IgD-negative memory B cell (primary cell): ENCODE measurements around the gene GALNT5. TPM values are rescaled to one million over a fixed set of nuclear protein-coding genes. Genes with fewer than 3 reads are reported as not detected.

Source experiments
- H3K27ac Mint-ChIP-seq, 3 donors: one replicate each; pipeline ENCODE4 v1.8.0; 2020 to 2022; ENCODE audit warnings: mild to moderate bottlenecking in 3 of 3, mixed read lengths in 3 of 3, moderate library complexity in 1 of 3
- H3K27me3 Mint-ChIP-seq: one replicate; pipeline ENCODE4 v1.8.0; 2021; ENCODE audit warnings: mixed read lengths
- H3K36me3 Mint-ChIP-seq: one replicate; pipeline ENCODE4 v1.8.0; 2020; ENCODE audit warnings: mild to moderate bottlenecking, mixed read lengths
- H3K4me1 Mint-ChIP-seq, 3 donors: one replicate each; pipeline ENCODE4 v1.8.0; 2020 to 2022; ENCODE audit warnings: mixed read lengths in 3 of 3, mild to moderate bottlenecking in 1 of 3
- H3K4me3 Mint-ChIP-seq, 4 donors: one replicate each; pipeline ENCODE4 v1.8.0; 2020 to 2022; ENCODE audit warnings: mild to moderate bottlenecking in 4 of 4, mixed read lengths in 4 of 4, moderate library complexity in 3 of 4
- H3K9me3 Mint-ChIP-seq, 3 donors: one replicate each; pipeline ENCODE4 v1.8.0; 2020 to 2021; ENCODE audit warnings: mixed read lengths in 3 of 3, mild to moderate bottlenecking in 1 of 3
- polyA plus RNA-seq: library from polyadenylated mRNA; unstranded; fragments of 300-500 nt; fragmentation: Illumina TruSeq; gene quantifications from one replicate; pipeline ENCODE4 v1.2.3, GENCODE V29; 2021

Gene GALNT5
- polyA plus RNA-seq, 1 donor from 2014 or later, result not detected

GRCh38 chr2:157238296-157238695 lies 19.2 kb upstream of the GALNT5 start:
- H3K4me1 Mint-ChIP-seq, result no peaks in the 10 kb centered on the region
- H3K27ac Mint-ChIP-seq, result no peak overlapping the region
- no peaks in the 10 kb centered on the region for H3K9me3 Mint-ChIP-seq
- no peak overlapping the region for H3K4me3 Mint-ChIP-seq
- peaks cover 4% of the 10 kb centered on the region for H3K27me3 Mint-ChIP-seq
- no peaks in the 10 kb centered on the region for H3K36me3 Mint-ChIP-seq

- no peak overlapping the region for H3K4me3 Mint-ChIP-seq
Measured at GRCh38 chr2:157244691-157245090, 12.8 kb upstream of the GALNT5 start.

GRCh38 chr2:157245144-157245840 lies 12.2 kb upstream of the GALNT5 start:
- no peaks in the 10 kb centered on the region for H3K9me3 Mint-ChIP-seq
- H3K36me3 Mint-ChIP-seq, result no peaks in the 10 kb centered on the region
- H3K4me1 Mint-ChIP-seq, result no peaks in the 10 kb centered on the region
- no peak overlapping the region for H3K4me3 Mint-ChIP-seq
- H3K27me3 Mint-ChIP-seq, result no peaks in the 10 kb centered on the region
- no peak overlapping the region for H3K27ac Mint-ChIP-seq

More at GRCh38 chr2:157244691-157245090, 12.8 kb upstream of the GALNT5 start:
- Mint-ChIP-seq H3K27ac (no peak overlapping the region), H3K36me3 (no peaks in the 10 kb centered on the region), H3K9me3 (no peaks in the 10 kb centered on the region), H3K27me3 (no peaks in the 10 kb centered on the region), H3K4me1 (no peaks in the 10 kb centered on the region)

GRCh38 chr2:157245846-157246764 lies 11.4 kb upstream of the GALNT5 start:
- Mint-ChIP-seq H3K27ac (no peak overlapping the region), H3K27me3 (no peaks in the 10 kb centered on the region), H3K36me3 (no peaks in the 10 kb centered on the region), H3K4me3 (no peak overlapping the region), H3K4me1 (no peaks in the 10 kb centered on the region), H3K9me3 (no peaks in the 10 kb centered on the region)

GRCh38 chr2:157246765-157247407 lies 10.6 kb upstream of the GALNT5 start:
- Mint-ChIP-seq H3K27me3 (peaks cover 3% of the 10 kb centered on the region), H3K36me3 (no peaks in the 10 kb centered on the region), H3K27ac (no peak overlapping the region), H3K4me3 (no peak overlapping the region), H3K9me3 (no peaks in the 10 kb centered on the region), H3K4me1 (no peaks in the 10 kb centered on the region)

GRCh38 chr2:157250836-157251235 lies 6.7 kb upstream of the GALNT5 start:
- Mint-ChIP-seq H3K27me3 (peaks cover 12% of the 10 kb centered on the region), H3K27ac (no peak overlapping the region), H3K9me3 (no peaks in the 10 kb centered on the region), H3K4me3 (no peak overlapping the region), H3K36me3 (no peaks in the 10 kb centered on the region), H3K4me1 (no peaks in the 10 kb centered on the region)

- Mint-ChIP-seq H3K4me3 (no peak overlapping the region), H3K27me3 (peaks cover 12% of the 10 kb centered on the region), H3K9me3 (no peaks in the 10 kb centered on the region), H3K4me1 (no peaks in the 10 kb centered on the region), H3K27ac (no peak overlapping the region), H3K36me3 (no peaks in the 10 kb centered on the region)
Measured at GRCh38 chr2:157251932-157252331, 5.6 kb upstream of the GALNT5 start.

GRCh38 chr2:157252529-157252928 lies 5.0 kb upstream of the GALNT5 start:
- Mint-ChIP-seq H3K4me3 (no peak overlapping the region), H3K27me3 (peaks cover 15% of the 10 kb centered on the region), H3K4me1 (peaks cover 0 to 4% (median 0%) of the 10 kb centered on the region in 3 donors), H3K9me3 (no peaks in the 10 kb centered on the region), H3K36me3 (no peaks in the 10 kb centered on the region), H3K27ac (no peak overlapping the region)

GRCh38 chr2:157254041-157254440 lies 3.5 kb upstream of the GALNT5 start:
- Mint-ChIP-seq H3K27ac (no peak overlapping the region), H3K4me1 (peaks cover 0 to 4% (median 0%) of the 10 kb centered on the region in 3 donors), H3K9me3 (no peaks in the 10 kb centered on the region), H3K4me3 (no peak overlapping the region), H3K36me3 (no peaks in the 10 kb centered on the region), H3K27me3 (peaks cover 20% of the 10 kb centered on the region)

GRCh38 chr2:157255746-157256145 lies 1.8 kb upstream of the GALNT5 start:
- no peaks in the 10 kb centered on the region for H3K36me3 Mint-ChIP-seq
- no peak overlapping the region for H3K27ac Mint-ChIP-seq
- H3K27me3 Mint-ChIP-seq, result peaks cover 20% of the 10 kb centered on the region
- no peak overlapping the region for H3K4me3 Mint-ChIP-seq
- peaks cover 0 to 5% (median 0%) of the 10 kb centered on the region in 3 donors for H3K4me1 Mint-ChIP-seq
- H3K9me3 Mint-ChIP-seq, result no peaks in the 10 kb centered on the region

- peaks cover 0 to 8% (median 0%) of the 10 kb centered on the region in 3 donors for H3K4me1 Mint-ChIP-seq
- no peak overlapping the region for H3K27ac Mint-ChIP-seq
- H3K9me3 Mint-ChIP-seq, result no peaks in the 10 kb centered on the region
- no peaks in the 10 kb centered on the region for H3K36me3 Mint-ChIP-seq
- H3K27me3 Mint-ChIP-seq, result peaks cover 18% of the 10 kb centered on the region
- no peak overlapping the region for H3K4me3 Mint-ChIP-seq
Measured at GRCh38 chr2:157256626-157257025, 879 bp upstream of the GALNT5 start.

GRCh38 chr2:157258520-157259326 lies 1.2 kb downstream of the GALNT5 start:
- H3K9me3 Mint-ChIP-seq, result no peaks in the 10 kb centered on the region
- peaks cover 15% of the 10 kb centered on the region for H3K27me3 Mint-ChIP-seq
- no peaks in the 10 kb centered on the region for H3K36me3 Mint-ChIP-seq
- H3K4me1 Mint-ChIP-seq, result peaks cover 0 to 12% (median 0%) of the 10 kb centered on the region in 3 donors
- H3K4me3 Mint-ChIP-seq, result no peak overlapping the region
- H3K27ac Mint-ChIP-seq, result peak overlapping the region in 1 of 3 donors; percentile 3

GRCh38 chr2:157259386-157259785 lies 1.9 kb downstream of the GALNT5 start:
- Mint-ChIP-seq H3K27me3 (peaks cover 15% of the 10 kb centered on the region), H3K36me3 (no peaks in the 10 kb centered on the region), H3K4me3 (no peak overlapping the region), H3K9me3 (no peaks in the 10 kb centered on the region), H3K4me1 (peaks cover 0 to 12% (median 0%) of the 10 kb centered on the region in 3 donors), H3K27ac (no peak overlapping the region)

- peaks cover 15% of the 10 kb centered on the region for H3K27me3 Mint-ChIP-seq
- H3K27ac Mint-ChIP-seq, result no peak overlapping the region
- H3K4me3 Mint-ChIP-seq, result no peak overlapping the region
- peaks cover 0 to 12% (median 0%) of the 10 kb centered on the region in 3 donors for H3K4me1 Mint-ChIP-seq
- H3K36me3 Mint-ChIP-seq, result no peaks in the 10 kb centered on the region
- no peaks in the 10 kb centered on the region for H3K9me3 Mint-ChIP-seq
Measured at GRCh38 chr2:157259960-157260359, 2.5 kb downstream of the GALNT5 start.
